T1000 (cell line): ENCODE measurements around the gene DMAP1.

ENCODE experiments used
- DNase-seq: peaks from one replicate; lab custom pipeline; 2025; ENCODE audit warnings: mixed read lengths; lab: John Stamatoyannopoulos, UW

Gene DMAP1

DNA sequence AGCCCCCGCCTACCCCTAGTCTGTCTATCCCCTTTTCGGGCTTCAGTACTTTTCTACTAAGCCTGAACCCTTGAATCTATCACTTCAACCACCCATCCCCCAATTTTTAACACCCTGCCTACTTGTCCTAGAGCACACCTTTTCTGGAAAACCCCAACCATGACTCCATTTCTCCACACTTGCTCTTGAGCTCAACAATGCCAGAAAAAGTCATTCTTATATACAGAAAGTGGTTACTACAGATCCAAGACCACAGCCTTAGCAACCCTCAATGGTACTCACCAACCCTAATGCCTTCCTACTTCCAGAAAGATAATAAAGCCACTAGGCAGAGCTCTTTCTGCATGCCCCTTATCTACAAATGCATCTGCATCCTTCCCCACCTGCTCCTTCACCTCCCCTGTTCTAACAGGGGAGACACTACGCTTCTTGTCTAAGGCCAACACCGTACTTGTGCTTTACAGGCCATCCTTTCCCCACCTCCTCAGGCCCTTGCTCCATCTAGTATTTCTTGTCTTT lies 41.2 kb downstream of the DMAP1 start:
- no peak for DNase-seq

DNA sequence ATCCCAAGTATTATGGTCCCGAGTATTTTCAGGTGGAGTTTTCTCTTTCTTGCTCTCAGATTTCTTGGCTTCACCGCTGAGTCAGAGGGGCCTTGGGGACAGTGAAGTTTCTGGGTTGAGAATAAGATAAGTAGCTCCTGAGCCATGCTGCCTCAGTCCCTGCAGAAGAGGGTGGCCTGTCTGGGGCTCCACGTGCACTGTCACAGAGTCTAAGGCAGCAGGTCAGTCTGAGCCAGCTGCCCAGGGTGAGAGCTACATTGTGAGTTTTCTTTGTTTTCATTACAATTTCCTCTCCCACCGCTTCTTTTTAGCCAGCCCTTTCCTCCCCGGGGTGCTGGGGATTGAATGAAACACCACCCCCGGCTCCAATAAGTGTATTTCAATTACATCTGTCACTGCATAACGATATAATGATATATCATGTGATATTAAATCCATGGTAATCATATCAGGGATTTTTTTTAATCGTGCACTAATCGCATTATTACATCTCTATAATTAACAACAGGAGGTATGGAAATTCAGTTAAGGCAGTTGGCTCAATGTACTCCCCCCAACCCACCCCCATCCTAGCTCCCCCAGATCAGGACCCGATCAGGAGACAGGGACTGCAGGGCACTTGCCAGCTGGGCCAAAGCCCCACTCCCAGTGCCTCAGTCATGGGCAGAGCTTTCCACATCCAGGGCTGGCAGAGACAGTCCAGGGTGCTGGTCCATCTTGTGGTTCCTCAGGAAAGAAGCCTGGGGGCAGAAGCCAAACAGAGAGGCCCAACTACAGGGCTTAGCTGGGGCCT lies 43.7 kb downstream of the DMAP1 start:
- no peak for DNase-seq

DNA sequence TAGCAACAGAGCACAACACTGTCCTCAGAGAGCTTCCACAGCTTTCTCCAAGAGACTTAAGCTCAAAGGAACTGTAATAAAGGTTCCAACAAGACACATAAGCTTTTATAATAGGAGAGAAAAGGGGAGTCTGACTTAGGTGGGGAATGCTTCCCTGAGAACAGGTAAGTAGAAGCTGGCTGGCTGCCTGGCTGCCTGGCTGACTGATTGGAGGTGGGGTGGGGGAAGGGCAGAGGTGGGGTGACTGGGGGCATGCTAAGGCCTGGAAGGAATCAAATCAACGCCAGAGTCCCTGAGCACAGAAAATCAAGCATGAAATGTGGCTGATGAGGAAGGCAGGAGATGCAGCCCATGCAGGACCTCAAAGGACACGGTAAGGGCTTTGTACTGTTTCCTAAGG lies 45.8 kb downstream of the DMAP1 start:
- DNase-seq: no peak

DNA sequence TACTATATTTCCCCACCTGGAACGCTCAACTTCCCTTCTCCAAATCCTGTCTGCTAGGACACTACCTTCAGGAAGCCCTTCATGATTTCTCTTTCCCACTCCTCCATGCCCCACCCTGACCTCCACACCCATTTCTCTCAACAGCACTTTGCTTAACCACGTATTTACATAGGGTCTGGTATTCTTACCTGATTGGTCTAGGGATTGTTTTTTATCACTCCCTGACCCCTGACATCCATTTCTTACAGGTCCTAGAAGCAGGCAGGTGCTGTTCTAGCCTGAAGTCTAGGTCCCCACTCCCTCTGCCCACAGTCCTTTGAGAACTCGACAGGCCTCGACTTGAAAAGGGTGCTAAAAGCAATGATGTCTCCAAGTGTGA lies 47.5 kb downstream of the DMAP1 start:
- DNase-seq: no peak

DNA sequence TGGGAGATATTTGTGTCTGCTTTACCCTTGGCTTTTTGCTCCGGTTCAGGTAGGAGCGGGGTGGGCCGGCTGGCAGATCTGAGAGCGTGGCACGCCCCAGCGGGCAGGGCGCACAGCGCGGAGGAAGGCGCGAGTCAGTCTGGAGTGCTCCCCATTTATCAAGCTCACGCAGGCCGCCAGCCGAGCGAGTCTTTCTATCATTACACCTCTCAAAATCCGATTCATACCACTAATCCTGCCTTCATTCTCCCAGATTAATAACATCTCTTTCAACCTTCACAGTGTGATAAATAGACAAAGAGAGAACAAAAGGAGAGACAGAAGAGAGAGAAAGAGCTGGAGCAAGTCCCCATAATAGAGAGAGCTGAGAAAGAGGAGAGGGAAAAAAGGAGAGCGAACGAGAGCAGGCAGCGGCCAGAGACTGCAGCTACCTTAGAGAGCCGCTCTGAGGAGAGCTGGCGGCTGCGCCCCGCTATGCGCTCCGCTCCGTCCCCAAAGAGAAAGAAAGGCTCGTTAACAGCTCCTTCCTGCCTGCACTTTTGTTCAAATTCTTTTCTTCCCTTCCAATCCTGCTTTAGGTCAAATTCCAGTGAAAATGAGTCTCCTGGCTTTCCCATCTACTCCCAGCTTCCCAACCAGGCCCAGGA lies 48.0 kb downstream of the DMAP1 start:
- DNase-seq: no peak

DNA sequence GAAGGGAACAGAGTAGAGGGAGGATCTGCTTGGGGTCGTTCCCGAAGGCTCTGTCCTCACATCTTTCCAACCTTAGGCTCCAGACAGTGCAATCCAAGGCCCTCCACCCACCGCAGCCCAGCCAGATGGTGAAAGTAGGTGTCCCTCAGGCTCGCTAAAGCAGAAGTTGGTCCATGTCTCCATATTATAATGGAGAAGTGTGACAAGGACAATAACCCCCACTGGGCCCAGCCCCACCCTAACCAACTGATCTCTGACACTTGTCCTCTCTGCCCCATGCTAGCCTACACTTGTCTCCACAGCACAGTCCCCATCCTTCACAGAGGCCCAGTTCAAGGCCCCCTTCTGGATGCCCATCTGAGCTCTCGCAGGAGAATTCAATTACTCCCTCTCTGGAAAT lies 48.7 kb downstream of the DMAP1 start:
- no peak for DNase-seq

DNA sequence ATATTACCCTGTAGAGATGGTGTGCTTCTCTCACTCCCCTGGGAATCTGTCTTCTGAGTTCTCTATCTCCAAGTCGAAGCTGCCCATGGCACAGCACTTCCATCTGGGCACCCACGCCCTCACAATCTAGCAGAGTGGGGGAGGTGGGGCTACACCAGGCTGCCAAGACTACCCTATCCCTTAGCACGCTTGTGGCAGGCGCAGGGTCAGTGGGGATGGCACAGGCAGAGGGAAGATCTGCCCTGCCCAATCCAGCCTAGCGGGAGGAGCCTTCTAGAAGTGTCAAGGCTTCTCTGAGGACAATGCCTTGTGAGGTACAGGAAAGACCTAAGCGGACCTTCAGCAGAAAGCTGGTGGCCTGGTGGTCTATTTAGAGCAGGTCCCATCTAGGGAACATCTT lies 49.1 kb downstream of the DMAP1 start:
- DNase-seq: no peak

DNA sequence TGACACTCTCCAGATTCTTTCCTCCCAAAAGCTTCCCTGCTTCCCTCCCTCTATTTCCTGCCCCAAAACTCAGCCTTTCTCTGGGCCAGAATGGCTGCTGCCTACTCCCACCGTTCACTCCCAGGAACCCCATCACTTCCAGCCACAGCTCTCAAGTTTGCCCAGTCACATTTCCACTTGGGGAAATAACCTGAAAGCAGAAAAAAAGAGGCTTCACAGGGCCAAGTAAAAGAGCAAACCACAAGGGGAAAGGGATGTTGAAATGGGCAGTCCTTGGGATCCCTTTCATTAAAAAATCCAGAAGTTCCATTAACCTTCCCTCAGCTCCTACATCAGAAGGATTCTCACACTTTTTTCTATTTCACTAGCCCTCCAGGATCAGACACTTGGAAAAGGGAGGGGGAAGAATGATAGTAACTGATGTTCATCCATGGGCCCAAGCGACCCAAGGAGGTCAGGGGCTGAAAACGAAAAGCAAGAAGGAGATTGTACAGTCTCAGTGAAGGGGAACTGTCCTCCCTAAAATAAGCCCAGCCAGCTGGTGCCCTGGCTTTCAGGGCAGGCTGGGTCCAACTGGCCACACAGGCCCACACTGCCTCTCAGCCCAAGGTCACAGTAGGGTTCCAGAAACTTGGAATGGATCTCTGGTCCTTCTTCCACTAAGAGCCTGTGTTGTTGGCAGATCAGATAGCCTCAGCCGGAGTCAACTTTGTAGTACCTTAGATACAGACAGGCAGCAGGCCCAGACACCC lies 49.7 kb downstream of the DMAP1 start:
- DNase-seq: no peak

DNA sequence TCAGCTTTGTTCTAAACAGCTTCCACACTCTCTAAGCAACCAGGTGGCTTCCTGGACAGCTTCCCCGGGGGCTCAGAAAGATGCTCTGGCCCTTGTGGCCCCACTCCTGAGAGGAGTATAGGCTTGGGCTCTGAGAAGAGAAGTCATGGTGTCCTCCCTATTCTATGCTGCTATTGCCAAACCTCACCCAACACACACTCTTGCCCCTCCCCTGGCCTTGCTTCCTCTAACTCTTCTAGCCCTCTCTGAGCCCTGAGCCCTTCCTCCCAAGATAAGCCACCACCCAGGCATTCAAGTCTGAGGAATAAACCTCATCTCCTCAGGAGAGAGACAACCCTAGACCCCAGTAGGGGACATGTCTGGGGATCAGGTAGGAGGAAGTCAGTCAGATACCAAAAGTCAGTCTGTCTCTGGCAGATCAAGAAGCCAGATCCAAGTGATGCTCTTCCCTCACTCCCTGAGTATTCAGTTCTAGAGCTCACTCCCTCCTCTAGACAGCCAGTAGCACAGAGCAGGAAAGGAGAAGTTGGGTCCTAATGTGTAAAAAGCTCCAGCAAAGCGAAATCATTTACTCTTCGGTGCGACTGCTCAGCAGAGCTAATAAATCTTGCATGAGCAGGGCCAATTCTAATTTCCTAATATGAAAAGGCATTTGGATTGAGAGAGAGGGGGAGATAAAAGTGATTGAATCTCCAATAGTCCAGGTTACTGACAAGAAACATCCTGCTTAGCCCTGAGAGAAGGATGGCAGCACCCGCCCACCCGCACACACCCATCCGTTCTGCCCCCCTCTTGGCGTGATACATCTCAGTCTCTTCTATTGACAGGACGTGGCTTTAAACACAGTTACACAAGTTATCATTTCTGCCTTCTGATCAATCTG lies 50.5 kb downstream of the DMAP1 start:
- no peak for DNase-seq

DNA sequence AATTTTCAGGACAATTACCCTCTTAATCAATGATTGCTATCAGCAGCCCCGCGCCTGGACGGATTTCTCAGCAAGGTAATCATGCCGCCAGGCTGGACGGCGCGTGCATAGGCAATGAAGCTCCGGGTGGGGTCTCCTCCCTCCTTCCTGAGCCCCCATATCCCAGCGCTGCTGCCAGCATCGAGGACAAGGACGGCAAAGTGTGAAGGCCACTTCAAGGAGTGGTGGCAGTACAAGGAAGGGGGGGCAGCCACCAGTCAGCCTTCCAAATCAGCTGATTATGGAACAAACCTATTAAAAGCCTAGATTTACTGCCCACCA lies 51.1 kb downstream of the DMAP1 start:
- DNase-seq: no peak

DNA sequence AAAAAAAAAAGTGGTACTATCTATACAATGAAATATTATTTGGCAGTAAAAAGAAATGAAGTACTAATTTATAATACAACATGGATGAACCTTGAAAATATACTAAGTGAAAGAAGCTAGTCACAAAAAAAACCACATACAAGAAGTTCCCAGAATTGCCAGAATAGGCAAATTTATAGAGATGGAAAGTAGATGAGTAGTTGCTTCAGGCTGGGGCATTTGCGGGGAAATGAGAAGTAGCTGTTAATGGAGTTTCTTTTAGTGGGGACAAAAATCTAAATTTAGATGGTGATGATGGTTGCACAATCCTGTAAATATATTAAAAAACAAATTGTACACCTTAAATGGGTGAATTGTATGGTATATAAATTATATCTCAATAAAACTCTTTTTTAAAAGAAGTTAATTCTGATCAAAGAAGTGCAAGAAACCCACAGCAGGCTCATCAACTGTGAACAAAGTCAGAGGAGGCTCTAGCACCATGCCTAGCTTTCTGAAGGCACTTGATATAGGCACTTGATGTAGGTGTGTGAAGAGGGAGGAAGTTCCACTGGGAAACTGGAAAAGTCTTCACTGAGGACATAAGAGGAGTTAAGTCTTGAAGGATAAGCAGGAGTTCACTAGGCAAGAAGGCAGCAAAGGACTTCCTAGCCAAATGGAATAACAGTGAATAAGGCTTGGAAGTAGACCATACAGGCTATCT lies 52.5 kb downstream of the DMAP1 start:
- DNase-seq: no peak

DNA sequence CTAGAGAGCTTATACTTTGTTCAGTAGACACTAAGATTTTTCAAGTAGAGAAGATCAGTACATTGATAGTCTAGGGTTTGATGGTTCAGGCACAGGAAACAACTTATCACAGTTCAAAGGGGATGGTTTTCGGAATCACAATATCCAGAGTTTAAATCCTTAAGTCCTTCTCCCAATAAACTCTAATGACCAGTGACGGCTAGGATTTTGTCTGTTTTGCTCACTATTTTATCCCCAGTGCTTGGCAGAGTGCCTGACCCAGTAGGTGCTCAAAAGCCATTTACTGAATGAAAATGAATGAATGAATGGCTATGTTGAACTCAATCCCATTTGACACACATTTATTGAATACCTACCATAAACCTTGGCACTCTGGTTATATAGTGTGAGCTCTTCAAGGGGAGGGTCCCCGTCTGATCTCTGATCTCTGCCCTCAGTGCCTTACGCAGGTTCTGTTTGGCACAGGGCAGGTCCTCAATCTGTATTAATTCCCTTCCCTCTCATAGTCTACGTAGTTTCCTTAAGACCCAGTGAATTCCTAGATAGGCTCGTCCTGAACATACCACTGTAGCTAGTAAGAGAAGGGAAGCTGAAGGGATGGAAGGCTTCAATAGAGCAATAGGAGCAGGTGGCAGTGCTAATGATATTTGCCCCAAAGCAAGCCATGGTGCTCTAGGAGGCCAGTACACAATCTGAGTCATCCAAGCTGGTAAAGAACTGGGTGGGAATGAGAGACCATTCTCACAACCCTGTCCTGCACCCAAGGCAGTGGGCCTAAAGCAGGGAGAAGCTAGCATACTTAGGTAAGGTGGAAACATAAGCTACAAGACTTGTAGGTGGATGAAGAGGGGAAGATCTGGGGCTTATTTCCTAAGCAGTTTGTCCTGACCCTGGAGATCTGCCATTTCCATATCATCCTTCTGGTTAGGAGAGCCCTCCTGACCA lies 53.4 kb downstream of the DMAP1 start:
- no peak for DNase-seq

DNA sequence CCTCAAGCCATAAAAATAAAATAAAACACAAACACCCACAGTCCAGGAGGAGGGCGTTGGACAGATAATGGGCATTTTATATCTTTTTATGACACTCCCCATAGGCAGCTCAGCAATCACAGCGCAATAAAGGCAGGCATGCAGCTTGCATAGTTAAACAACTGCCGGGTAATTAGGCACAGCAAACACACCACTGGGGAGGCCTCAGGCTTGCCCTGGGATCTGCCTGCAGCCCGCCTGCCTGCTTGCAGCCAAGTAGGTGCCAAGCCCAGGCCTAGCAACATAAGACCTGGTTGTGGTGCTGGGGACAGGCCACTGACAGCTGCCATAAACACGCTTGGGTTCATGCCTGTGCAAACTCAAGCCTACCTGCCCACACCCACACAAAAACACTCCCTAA lies 54.2 kb downstream of the DMAP1 start:
- no peak for DNase-seq

DNA sequence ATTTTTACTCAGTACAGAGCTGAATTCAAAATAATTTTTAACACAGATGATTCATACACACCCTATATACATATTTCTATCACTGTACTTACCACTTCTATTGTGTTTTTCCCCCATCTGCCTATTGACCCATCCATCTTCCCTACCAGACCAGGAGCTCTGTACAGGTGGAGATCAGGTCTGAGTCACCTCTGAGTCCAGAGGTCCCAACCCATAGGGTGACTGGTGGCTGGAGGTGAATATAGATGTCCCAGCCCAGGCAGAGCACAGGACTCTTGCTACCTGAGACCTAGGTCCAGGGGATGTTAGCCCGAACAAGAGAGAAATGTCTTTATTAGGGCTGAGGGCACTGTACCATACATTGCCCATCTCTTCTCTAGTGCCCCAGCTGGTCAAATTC lies 54.8 kb downstream of the DMAP1 start:
- no peak for DNase-seq
